Liver (tissue), 3 donors: ENCODE data around the gene MRPL27.

ENCODE experiments used
- FOXA1 ChIP-seq: IDR thresholded peaks from 2 replicates; pipeline ENCODE4 v1.6.1; 2016; ENCODE audit warnings: antibody characterized with exemption
- RAD21 ChIP-seq, 2 donors: IDR thresholded peaks; 2 replicates each; pipeline ENCODE4 v1.6.1; 2016; ENCODE audit warnings: antibody characterized with exemption in 2 of 2, mild to moderate bottlenecking in 2 of 2
- TAF1 ChIP-seq: conservative IDR thresholded peaks from 2 replicates; pipeline ENCODE4 v1.6.1; 2016; ENCODE audit warnings: antibody characterized with exemption, mild to moderate bottlenecking
- YY1 ChIP-seq: IDR thresholded peaks from 2 replicates; pipeline ENCODE4 v1.6.1; 2016; ENCODE audit warnings: antibody characterized with exemption, mild to moderate bottlenecking
- TF ChIP-seq, protein P1 (sequence below): fragments of 150-350 bp; IDR thresholded peaks from 2 replicates; pipeline ENCODE4 v1.5.1; 2017; ENCODE audit warnings: improper control_type of control experiment, low read depth, low read length; ENCODE audit not compliant: missing input control
- TF ChIP-seq, protein P2 (sequence below): IDR thresholded peaks from 2 replicates; pipeline ENCODE4 v1.6.1; 2016; ENCODE audit warnings: antibody characterized with exemption
- TF ChIP-seq, protein P3 (sequence below): IDR thresholded peaks from 2 replicates; pipeline ENCODE4 v1.6.1; 2016; ENCODE audit warnings: antibody characterized with exemption
- TF ChIP-seq, protein P4 (sequence below): IDR thresholded peaks from 2 replicates; pipeline ENCODE4 v1.6.1; 2016; ENCODE audit warnings: antibody characterized with exemption
- donor health status: healthy.
- donor health status: healthy.

DNA sequence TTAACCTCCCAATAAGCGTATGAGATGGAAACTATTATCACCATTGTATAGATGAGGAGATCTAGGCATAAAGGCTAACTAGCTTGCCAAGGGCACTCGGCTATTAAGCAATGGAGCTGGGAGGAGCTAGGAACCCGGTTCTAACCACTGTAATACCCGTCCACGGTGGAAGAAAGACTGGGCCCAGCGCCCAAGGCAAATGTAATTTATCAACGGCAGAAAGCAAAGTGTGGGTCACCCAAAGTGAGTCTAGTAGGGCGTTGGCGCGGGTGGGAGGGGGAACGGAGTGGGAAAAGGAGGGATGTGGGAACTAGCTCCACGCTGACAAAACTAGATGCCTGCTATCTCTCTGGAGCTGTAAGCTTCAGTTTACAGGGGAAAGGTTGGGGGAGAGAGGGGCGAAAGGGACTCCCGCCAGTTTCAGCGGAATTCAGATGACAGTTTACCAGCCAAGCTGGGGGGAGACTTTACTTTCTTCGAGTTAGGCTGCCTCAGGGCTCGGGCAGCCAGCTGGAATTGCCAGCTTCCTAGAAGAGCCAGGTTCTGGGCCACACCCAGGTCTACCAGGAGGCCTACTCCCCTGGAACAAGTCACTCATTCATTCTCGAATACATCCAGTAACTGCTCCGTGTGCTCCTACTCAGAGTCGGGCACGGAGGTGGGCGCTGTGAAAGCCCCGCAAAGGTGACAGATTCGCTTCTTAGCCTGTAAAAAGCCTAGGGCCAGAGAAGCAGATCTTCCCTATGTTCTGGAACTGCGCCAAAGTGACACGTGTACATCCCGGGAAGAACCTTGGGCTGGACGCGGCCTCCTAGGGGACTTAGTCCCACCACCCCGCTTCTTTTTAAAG lies 23.5 kb upstream of the MRPL27 start:
- TF ChIP-seq, protein P1, sequence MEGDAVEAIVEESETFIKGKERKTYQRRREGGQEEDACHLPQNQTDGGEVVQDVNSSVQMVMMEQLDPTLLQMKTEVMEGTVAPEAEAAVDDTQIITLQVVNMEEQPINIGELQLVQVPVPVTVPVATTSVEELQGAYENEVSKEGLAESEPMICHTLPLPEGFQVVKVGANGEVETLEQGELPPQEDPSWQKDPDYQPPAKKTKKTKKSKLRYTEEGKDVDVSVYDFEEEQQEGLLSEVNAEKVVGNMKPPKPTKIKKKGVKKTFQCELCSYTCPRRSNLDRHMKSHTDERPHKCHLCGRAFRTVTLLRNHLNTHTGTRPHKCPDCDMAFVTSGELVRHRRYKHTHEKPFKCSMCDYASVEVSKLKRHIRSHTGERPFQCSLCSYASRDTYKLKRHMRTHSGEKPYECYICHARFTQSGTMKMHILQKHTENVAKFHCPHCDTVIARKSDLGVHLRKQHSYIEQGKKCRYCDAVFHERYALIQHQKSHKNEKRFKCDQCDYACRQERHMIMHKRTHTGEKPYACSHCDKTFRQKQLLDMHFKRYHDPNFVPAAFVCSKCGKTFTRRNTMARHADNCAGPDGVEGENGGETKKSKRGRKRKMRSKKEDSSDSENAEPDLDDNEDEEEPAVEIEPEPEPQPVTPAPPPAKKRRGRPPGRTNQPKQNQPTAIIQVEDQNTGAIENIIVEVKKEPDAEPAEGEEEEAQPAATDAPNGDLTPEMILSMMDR = no peak
- TF ChIP-seq, protein P2, sequence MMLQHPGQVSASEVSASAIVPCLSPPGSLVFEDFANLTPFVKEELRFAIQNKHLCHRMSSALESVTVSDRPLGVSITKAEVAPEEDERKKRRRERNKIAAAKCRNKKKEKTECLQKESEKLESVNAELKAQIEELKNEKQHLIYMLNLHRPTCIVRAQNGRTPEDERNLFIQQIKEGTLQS = no peak
- TF ChIP-seq, protein P3, sequence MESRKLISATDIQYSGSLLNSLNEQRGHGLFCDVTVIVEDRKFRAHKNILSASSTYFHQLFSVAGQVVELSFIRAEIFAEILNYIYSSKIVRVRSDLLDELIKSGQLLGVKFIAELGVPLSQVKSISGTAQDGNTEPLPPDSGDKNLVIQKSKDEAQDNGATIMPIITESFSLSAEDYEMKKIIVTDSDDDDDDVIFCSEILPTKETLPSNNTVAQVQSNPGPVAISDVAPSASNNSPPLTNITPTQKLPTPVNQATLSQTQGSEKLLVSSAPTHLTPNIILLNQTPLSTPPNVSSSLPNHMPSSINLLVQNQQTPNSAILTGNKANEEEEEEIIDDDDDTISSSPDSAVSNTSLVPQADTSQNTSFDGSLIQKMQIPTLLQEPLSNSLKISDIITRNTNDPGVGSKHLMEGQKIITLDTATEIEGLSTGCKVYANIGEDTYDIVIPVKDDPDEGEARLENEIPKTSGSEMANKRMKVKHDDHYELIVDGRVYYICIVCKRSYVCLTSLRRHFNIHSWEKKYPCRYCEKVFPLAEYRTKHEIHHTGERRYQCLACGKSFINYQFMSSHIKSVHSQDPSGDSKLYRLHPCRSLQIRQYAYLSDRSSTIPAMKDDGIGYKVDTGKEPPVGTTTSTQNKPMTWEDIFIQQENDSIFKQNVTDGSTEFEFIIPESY = no peak
- TF ChIP-seq YY1 (no peak), TAF1 (no peak), RAD21 (IDR thresholded peaks at IDR 0.05) (peak in 1 of 2 donors; percentile 15), FOXA1 (no peak)
- TF ChIP-seq, protein P4, sequence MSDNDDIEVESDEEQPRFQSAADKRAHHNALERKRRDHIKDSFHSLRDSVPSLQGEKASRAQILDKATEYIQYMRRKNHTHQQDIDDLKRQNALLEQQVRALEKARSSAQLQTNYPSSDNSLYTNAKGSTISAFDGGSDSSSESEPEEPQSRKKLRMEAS = peak; percentile 50
